Forelimb muscle (tissue), 1 donor: ENCODE data around the gene LMO1. TPM values are rescaled to one million over a fixed set of nuclear protein-coding genes. Genes with fewer than 3 reads are reported as not detected.

Experiments used
- DNase-seq: peaks from one replicate; pipeline ENCODE4 v3.0.0-alpha.2; 2013; ENCODE audit warnings: low read depth
- polyA plus RNA-seq: library from polyadenylated mRNA; unstranded; fragments of 120-200 nt; gene quantifications from one replicate; pipeline ENCODE4 v1.2.1, GENCODE V29; 2013; ENCODE audit not compliant: insufficient read length

LMO1 gene
- polyA plus RNA-seq, 1 donor: 4.0 TPM

DNA sequence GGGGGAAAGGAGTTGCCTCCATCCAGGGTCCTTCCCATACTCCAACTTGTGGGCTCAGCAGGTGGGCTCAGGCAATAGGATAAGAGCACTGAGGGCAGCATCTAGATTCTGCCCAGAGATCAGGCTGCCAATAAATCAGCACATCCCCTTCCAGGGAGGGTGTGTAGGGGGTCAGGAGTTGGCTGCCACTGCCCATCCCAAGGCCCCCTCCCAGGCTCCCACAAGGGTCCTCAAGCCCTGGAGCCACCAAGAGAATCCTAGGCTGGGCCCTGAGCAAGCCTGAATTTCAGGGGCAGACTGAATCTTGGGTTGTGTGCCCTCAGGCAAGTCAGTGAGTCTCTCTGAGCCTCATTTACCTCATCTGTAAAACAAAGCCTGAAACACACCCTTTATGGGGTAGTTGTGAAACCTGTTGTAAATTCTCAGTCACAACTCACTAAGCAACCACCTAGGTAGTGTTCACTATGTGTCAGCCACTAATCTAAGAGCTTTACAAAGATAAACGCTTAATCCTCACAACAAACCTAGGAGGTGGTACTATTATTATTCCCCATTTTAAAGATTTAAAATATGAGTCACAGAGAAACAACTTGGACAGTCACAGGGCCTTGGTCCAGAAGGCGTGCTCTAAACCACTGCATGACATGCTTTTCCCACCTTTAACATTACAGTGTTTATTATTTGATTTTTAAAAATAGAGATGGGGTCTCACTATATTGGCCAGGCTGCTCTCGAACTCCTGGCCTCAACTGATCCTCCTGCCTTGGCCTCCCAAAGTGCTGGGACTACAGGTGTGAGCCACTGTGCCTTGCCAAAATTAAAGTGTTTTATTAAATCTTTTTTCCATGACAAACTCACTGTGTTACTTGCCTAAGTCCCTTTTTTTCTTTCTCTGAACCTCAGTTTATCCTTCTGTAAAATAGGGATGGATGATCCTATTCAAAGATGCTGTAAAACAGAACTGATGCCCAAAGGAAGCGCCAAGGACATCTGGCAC is 36.2 kb downstream of the LMO1 start:
- no peak for DNase-seq

GRCh38 chr11:8225589-8226036 is 38.1 kb downstream of the LMO1 start:
- no peak for DNase-seq

GRCh38 chr11:8224711-8225110 is 39.0 kb downstream of the LMO1 start:
- no peak for DNase-seq

- DNase-seq: no peak
Measured at GRCh38 chr11:8224161-8224591, 39.5 kb downstream of the LMO1 start.

GRCh38 chr11:8223513-8223900 is 40.2 kb downstream of the LMO1 start:
- no peak for DNase-seq

GRCh38 chr11:8222820-8223512 is 40.7 kb downstream of the LMO1 start:
- no peak for DNase-seq

DNA sequence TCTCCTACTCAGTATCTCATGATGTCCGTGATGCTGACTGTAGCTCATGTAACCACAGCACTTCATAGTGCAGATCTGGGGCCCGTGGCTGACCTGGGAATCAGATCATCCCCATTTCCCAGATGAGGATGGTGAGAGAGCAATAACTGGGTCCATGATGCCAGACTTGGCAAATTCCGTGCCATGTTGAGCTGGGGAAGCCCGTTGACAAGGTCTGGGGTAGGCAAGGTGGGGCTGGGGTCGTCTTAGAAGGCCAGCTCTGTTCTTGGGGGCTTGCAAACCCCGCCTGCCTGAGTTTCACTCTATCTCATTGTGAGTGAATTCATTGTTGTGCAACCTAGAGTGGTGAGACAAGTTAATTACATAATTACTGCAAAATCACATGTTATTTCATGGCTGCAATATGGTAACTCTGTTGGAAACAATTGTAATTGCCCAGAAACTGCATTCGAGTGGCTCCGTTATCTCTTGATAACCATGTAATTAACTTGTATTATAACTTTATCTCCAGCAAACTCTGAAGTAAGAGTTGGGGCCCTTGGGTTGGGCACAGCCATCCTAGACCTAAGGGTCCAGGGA is 41.7 kb downstream of the LMO1 start:
- DNase-seq: no peak

DNA sequence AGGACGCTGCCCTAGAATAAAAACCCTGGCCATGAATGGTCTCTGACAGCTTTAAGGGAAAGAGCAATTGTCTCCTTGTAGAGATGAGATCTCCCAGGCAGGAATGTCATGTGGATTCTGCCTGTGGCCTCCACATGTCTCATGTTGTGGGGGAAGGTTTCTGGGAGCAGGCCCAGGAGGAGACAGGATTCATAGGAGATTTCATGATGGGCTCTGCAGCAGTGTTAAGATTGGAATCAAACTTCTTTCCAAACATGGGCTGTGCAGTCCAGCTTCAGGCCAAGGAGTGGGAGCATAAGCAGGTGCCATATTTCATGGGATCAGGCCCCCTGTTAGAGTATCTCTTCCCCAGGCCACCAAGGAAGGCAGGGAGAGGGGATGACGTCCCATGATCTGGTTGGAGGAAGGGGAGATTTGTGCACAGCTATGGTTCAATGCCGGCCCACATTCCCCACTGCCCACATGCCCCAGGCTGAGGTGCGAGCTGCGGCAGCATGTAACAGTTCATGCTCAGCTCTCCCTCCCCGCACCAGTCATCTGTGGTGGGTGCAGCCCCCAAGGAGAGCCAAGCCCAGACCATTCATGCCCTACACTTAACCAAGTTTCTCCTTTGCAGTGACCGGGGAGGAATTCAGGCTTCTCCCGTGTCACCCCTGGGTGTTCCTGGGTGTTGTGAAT is 42.5 kb downstream of the LMO1 start:
- DNase-seq: no peak

DNA sequence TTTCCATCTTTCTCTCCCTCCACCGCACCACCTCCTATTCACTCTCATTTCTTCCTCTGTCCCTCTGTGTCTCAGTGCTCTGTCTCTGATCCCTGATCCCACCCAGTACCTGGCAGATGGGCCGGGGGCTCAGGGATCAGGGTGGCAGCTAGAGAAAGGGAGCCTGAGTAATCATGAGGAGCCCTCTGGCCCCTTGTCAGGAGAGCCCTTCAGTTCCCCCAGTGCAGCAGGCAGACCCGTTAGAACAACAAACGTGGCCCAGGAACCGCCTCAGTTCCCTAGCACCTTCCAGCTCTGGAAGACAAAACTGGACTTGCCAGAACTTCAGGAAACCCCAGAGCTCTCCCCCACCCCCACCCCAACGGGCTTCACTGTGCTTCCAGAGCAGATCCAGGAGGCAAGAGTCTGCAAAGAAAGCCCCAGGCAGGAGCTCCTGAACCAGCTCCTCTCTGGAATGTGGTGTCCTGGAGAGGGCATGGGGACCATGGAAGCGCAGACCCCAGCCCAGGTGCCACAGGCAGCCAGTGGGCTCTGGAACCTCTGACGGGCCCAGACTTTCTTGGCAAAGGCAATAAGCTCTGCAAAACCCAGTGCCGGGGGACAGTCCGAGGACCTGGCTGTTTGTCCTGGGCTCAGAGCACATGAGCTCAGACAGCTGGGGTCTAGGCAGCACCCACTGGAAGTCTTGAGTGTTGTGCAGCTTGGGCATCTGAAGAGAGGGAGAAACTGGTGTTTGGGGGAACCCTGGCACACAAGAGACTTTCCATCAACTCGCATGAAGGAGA is 43.2 kb downstream of the LMO1 start:
- DNase-seq: no peak

DNA sequence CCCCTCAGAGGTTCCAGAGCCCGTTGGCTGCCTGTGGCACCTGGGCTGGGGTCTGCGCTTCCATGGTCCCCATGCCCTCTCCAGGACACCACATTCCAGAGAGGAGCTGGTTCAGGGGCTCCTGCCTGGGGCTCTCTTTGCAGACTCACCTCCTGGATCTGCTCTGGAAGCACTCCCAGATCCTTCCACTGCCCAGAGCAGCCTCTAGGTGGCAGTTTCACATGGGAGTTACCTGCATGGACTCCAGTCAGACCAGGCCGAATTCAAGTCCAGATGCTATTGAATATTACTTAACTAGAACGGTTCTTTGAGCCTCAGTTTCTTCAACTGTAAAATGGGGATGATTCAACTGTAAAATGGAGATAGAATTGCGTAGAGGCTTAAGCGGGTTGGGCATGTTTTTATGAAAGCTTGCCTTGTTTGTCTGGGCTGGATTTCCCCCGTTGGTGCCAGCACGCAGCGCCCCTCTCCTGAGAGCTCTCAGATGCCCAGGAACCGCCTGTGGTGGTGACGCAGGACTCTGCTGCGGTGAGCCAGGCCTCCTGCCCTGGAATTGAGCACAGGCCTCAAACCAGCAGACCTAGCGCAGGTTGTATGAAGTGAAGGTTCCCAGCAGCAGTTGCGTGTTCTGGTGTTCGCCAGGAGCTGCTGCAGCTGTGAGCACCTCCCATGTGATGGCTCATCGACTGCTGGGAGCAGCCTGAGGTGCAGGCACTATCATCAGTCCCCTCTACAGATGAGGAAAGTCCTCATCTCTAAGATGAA is 44.2 kb downstream of the LMO1 start:
- no peak for DNase-seq

GRCh38 chr11:8218840-8219239 is 44.8 kb downstream of the LMO1 start:
- DNase-seq: no peak

DNA sequence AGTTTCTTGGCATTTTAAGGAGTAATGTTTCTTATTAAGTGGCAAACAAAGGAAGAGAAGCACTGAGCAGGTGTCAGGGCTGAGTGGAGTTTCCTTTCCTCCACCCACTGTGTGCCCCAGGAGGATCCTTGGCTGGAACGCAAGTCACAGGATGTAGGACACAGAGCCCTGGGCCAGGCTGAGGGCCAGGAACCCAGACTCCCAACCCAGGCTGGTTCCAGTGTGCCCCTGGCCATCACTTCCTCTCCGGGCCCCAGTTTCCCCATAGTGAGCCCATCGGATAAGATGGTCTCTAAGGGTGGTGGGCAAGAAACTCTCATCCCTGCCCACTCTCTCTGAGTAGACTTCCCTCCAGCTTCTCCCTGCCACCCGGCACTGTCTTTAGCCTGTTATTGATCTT is 45.3 kb downstream of the LMO1 start:
- DNase-seq: no peak

DNA sequence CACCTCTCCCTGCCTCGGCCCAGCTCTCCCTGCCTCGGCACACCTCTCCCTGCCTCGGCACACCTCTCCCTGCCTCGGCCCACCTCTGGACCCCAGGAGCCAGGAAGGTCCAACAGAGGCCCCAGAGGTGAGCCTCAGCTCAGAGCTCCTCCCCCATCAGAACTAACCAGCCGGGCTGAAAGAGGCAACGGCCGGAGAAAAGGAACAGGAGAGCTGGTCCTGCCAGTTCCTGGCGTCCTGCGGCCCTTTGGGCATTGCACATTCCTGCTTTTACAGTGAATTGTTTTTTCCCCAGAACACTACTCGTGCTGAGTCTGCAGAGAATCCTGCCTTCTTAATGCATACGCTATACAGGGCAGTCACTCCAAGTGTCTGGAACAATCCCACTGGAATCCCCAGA is 45.8 kb downstream of the LMO1 start:
- no peak for DNase-seq

DNA sequence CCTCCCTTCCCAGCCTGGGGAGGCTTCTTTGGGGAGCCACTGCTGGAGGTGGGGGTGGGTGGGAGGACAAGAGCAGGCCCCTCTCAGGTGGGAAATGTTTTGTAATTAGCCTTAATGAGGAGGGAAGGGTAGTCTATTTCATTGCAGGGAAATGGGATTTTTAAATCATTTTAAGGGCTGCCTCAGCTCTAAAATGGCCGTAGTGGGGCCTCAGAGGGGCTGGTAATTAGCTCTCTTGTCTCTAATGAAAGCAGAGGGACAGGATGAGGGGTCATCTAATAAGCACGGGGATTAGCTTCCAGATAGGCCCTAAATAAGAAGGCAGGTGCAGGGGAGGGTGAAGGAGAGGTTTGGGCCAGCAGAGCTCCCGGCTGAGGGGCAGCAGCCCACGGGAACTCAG is 46.5 kb downstream of the LMO1 start:
- no peak for DNase-seq

DNA sequence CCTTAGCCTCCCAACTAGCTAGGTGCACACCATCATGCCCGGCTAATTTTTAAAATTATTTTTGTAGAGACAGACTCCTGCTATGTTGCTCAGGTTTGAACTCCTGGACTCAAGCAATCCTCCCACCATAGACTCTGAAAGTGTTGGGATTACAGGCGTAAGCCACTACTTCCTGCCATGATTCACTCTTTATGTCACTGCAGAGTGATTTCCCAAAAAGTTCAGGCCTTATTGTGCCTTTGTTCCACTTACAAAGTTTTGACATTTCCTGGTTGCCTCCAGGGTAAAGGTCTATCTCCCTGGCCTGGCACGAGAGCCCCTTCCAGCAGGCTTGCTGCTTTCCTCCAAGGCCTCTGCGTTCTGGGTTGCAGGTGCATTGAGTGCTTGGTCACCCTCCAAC is 50.3 kb downstream of the LMO1 start:
- no peak for DNase-seq

- no peak for DNase-seq
Measured at GRCh38 chr11:8209208-8209807, 54.4 kb downstream of the LMO1 start.

DNA sequence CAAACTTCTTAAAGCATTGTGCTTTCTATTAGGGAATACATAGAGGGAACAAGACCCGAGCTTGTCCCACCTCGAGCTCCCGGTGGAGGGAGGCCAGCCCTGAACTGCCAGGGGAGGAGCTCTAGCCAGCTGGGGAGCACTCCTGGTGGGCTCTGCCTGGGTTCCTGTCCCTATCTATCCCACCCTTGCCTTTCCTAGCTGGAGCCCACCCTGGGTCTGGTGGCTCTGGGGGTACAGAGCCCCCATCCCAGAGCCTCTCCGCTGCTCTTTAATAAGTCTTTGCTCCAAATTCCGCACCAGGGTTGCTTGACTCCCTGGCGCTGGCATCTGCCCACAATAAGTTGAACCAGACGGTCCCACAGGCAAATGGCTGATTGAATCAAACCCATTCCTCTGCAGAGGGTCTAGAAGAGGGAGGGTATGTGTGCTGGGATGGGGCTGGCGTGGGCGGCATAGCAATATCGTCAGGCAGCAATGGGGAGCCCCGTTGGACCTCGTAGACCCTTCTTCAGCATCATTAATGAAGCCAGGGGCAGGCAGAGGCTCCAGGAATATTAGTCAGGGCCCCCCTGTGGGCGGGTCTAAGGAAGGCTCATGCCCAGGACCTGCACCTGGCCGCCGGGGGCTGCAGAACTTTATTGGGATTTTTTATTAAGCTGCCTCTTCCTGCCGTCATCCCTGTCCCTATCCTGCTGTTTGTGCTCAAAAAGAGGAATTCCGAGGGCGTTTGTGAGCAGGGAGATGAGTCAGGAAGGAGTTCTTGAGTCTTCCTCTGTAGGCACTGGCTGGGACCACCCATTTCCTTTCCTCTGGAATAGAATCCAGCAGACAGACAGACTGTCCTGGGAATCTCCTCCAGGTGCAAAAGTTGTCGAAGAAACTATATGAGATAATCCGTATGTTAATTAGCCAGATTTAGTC is 56.3 kb downstream of the LMO1 start:
- DNase-seq: no peak

- DNase-seq: no peak
Measured at GRCh38 chr11:8206251-8207079, 57.2 kb downstream of the LMO1 start.
